CD8-positive, alpha-beta memory T cell (primary cell): ENCODE results near the gene MCAT. TPM values are rescaled to one million over a fixed set of nuclear protein-coding genes. Genes with fewer than 3 reads are reported as not detected.
A peak's percentile ranks its signal among the peaks of the same experiment; 100 is the strongest.

Source experiments
- CTCF ChIA-PET: fragments of 350-600 bp; sonication (Branson Sonifier 250); formaldehyde crosslinking; loops from one replicate; lab custom pipeline; 2021; ENCODE audit warnings: antibody characterized with exemption; lab: Charles Lee
- POLR2A ChIA-PET: fragments of 350-600 bp; sonication (Branson Sonifier 250); formaldehyde crosslinking; loops from one replicate; lab custom pipeline; 2021; ENCODE audit warnings: antibody characterized with exemption; lab: Charles Lee
- DNase-seq, 5 donors: peaks; one replicate each; pipeline versions ENCODE4 v3.0.0 to v3.0.0-alpha.2; 2020 to 2022; ENCODE audit warnings: mixed read lengths in 1 of 5
- H3K27ac ChIP-seq: one replicate; pipeline ENCODE4 v1.7.0; 2013; ENCODE audit warnings: low read depth, mild to moderate bottlenecking, low read length, moderate library complexity
- H3K27me3 ChIP-seq: 2 replicates; pipeline ENCODE4 v1.7.0; 2013; ENCODE audit warnings: low read length, mild to moderate bottlenecking; ENCODE audit not compliant: insufficient read depth, poor library complexity, severe bottlenecking
- H3K36me3 ChIP-seq: 2 replicates; pipeline ENCODE4 v1.7.0; 2013; ENCODE audit warnings: mild to moderate bottlenecking, low read length, moderate library complexity; ENCODE audit not compliant: insufficient read depth
- H3K4me1 ChIP-seq: 2 replicates; pipeline ENCODE4 v1.7.0; 2013; ENCODE audit warnings: mild to moderate bottlenecking, low read length, moderate library complexity; ENCODE audit not compliant: insufficient read depth
- H3K4me3 ChIP-seq: 2 replicates; pipeline ENCODE4 v1.7.0; 2013; ENCODE audit warnings: mild to moderate bottlenecking, low read length
- H3K9me3 ChIP-seq: 2 replicates; pipeline ENCODE4 v1.7.0; 2013; ENCODE audit warnings: mild to moderate bottlenecking, low read length
- H3K27ac Mint-ChIP-seq, 8 donors: one replicate each; pipeline ENCODE4 v1.8.0; 2020 to 2021; ENCODE audit warnings: mixed read lengths in 8 of 8, mild to moderate bottlenecking in 6 of 8, inconsistent platforms in 3 of 8, moderate library complexity in 3 of 8
- H3K27me3 Mint-ChIP-seq, 2 donors: one replicate each; pipeline ENCODE4 v1.8.0; 2020 to 2021; ENCODE audit warnings: mixed read lengths in 2 of 2, mild to moderate bottlenecking in 1 of 2, moderate library complexity in 1 of 2
- H3K36me3 Mint-ChIP-seq, 3 donors: one replicate each; pipeline ENCODE4 v1.8.0; 2020 to 2021; ENCODE audit warnings: mixed read lengths in 3 of 3, inconsistent platforms in 1 of 3, mild to moderate bottlenecking in 1 of 3
- H3K4me1 Mint-ChIP-seq, 3 donors: one replicate each; pipeline ENCODE4 v1.8.0; 2020 to 2021; ENCODE audit warnings: mixed read lengths in 3 of 3, inconsistent platforms in 1 of 3, mild to moderate bottlenecking in 1 of 3
- H3K4me3 Mint-ChIP-seq, 7 donors: one replicate each; pipeline ENCODE4 v1.8.0; 2020 to 2021; ENCODE audit warnings: mixed read lengths in 7 of 7, mild to moderate bottlenecking in 6 of 7, moderate library complexity in 4 of 7, inconsistent platforms in 2 of 7
- H3K9me3 Mint-ChIP-seq, 5 donors: one replicate each; pipeline ENCODE4 v1.8.0; 2020 to 2022; ENCODE audit warnings: mixed read lengths in 5 of 5, mild to moderate bottlenecking in 3 of 5, moderate library complexity in 2 of 5, inconsistent platforms in 1 of 5
- polyA plus RNA-seq: library from polyadenylated mRNA; unstranded; fragments of 300-500 nt; fragmentation: Illumina TruSeq; gene quantifications from one replicate; pipeline ENCODE4 v1.2.3, GENCODE V29; 2021
- total RNA-seq, 2 experiments: library from RNA; stranded (reverse); gene quantifications; one replicate each; pipeline ENCODE4 v1.2.3, GENCODE V29; 2021

The MCAT gene
- total and polyA plus RNA-seq, 3 experiments from 2014 or later: 9.7 to 29.3 (median 28.4) TPM

DNA sequence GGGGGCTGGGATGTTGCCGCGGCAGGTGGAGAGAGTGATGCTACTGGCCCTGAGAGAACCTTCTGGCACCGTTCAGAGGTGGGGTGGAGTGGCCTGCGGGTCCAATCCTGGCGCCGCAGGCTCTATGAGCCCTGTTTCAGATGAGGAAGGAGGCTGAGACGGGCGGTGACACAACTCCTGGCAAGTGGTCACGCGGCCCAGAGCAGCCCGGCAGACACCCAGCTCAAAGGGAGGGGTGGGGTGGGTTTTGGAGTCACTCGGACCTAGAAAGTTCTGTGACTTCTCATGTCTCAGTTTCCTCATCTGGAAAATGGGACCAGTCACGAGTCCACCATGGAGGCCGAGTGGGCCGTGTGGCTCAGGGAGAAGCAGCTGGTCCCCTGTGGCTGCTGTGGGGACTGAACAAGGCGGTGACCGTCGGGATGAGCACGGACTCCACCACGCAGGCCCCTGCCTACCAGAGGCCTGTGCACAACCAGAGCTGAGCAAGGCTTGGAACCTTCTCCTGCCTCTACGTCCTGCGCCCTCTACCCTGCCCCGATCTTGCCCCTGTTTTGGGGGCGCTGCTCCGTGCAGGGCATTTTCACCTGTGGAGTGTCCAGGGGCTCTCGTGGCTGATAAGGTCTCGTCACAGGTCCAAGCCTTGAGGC, 11.8 kb upstream of the MCAT start:
- H3K4me3 Mint-ChIP-seq: no peak overlapping the region

DNA sequence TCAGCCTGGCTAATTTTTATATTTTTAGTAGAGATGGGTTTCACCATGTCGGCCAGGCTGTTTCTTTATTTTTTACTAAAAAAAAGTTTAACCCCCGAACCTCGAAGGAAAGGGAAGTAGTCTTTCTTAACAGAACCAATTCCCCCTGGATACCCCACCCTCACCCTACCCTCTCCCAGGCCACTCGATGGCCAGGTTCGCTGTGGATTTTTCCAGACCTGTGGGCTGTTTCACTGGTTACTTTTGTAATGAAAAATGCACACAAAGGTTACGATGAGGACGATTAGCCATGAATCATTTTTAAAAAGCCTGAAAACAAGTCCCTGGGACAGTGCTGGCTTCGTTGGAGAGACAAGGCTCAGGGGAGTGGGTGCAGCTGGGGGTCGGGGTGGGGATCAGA, 10.7 kb upstream of the MCAT start:
- Mint-ChIP-seq H3K27ac (peak overlapping the region in 1 of 8 donors; percentile 36), H3K36me3 (peaks cover 0 to 13% (median 0%) of the 10 kb centered on the region in 3 donors), H3K4me3 (no peak overlapping the region), H3K9me3 (no peaks in the 10 kb centered on the region), H3K4me1 (peaks cover 9 to 49% (median 12%) of the 10 kb centered on the region in 3 donors), H3K27me3 (peaks cover 0 to 1% of the 10 kb centered on the region in 2 donors)
- no peak for DNase-seq
- H3K27ac ChIP-seq: no peak overlapping the region
- POLR2A ChIA-PET: no interaction called here
- peaks cover 12% of the 10 kb centered on the region for H3K4me1 ChIP-seq
- H3K36me3 ChIP-seq: no peaks in the 10 kb centered on the region
- H3K27me3 ChIP-seq: no peaks in the 10 kb centered on the region
- no peaks in the 10 kb centered on the region for H3K9me3 ChIP-seq
- H3K4me3 ChIP-seq: no peak overlapping the region
- CTCF ChIA-PET: no interaction called here

More for the DNA sequence above, 11.8 kb upstream of the MCAT start:
- CTCF ChIA-PET: no interaction called here
- Histone ChIP-seq H3K4me3 (no peak overlapping the region), H3K36me3 (no peaks in the 10 kb centered on the region), H3K27ac (no peak overlapping the region), H3K9me3 (no peaks in the 10 kb centered on the region), H3K4me1 (peaks cover 12% of the 10 kb centered on the region), H3K27me3 (no peaks in the 10 kb centered on the region)
- peaks cover 0 to 15% (median 0%) of the 10 kb centered on the region in 3 donors for H3K36me3 Mint-ChIP-seq
- no peak for DNase-seq
- POLR2A ChIA-PET: no interaction called here
- H3K4me1 Mint-ChIP-seq: peaks cover 9 to 49% (median 12%) of the 10 kb centered on the region in 3 donors
- H3K27me3 Mint-ChIP-seq: peaks cover 0 to 1% of the 10 kb centered on the region in 2 donors
- no peaks in the 10 kb centered on the region for H3K9me3 Mint-ChIP-seq
- peak overlapping the region in 2 of 8 donors; percentile 74 to 83 for H3K27ac Mint-ChIP-seq

DNA sequence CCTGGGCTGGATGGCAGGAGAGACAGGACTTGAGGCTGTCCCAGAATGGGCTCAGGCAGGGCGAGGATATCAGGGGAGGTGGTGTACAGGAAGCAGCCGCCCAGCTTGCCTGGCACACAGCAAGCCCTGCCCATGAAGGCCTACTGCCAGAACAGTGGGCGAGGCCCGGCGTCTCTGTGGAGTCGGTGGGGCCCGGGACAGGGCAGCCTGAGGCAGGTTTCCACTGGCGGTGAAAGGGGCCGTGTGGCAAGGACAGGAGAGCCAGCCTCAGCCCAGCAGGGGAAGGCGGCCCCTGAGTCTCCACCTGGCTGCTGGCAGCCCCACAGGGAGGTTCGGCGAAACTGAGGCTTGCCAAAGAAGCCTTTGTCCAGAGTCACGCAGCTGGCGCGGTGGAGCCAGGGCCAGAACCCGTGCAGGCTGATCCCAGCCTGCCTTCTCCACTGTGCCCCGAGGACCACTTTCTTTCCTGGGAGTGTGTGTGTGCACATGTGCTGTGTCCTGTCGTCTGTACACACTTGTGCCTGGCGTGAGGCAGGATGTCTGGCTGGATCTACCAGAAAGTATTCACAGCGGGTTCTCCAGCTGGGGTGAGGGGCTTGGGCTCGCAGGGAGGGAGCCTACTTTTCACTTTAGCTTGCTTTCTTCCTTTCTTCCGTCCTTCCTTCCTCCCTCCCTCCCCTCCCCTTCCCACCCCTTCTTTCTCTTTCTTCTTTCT, 9.3 kb upstream of the MCAT start:
- no peaks in the 10 kb centered on the region for H3K27me3 ChIP-seq
- H3K27ac ChIP-seq: peak overlapping the region; percentile 64
- H3K4me1 ChIP-seq: peaks cover 12% of the 10 kb centered on the region

GRCh38 chr22:43152003-43152356, 8.8 kb upstream of the MCAT start:
- H3K27ac ChIP-seq: peak overlapping the region; percentile 64
- ChIA-PET POLR2A (interaction anchor here (1.0 kb wide), 1 partner anchor 35 kb away, joined by 3 read pairs; the partner anchor contains the start of gene TTLL12), CTCF (interaction anchor here (1.2 kb wide), 1 partner anchor 36 kb away, joined by 4 read pairs; no protein-coding TSS in a partner anchor)
- peaks cover 12% of the 10 kb centered on the region for H3K4me1 ChIP-seq
- no peak for DNase-seq
- H3K27ac Mint-ChIP-seq: peak overlapping the region; percentile 54 to 93 (median 73)
- H3K4me3 Mint-ChIP-seq: peak overlapping the region; percentile 85 to 92 (median 87)
- no peaks in the 10 kb centered on the region for H3K9me3 Mint-ChIP-seq
- peaks cover 9 to 42% (median 10%) of the 10 kb centered on the region in 3 donors for H3K4me1 Mint-ChIP-seq
- no peaks in the 10 kb centered on the region for H3K27me3 ChIP-seq
- H3K36me3 Mint-ChIP-seq: peaks cover 0 to 8% (median 0%) of the 10 kb centered on the region in 3 donors
- no peaks in the 10 kb centered on the region for H3K36me3 ChIP-seq
- peaks cover 1 to 2% of the 10 kb centered on the region in 2 donors for H3K27me3 Mint-ChIP-seq
- H3K4me3 ChIP-seq: peak overlapping the region; percentile 88
- no peaks in the 10 kb centered on the region for H3K9me3 ChIP-seq

More for the DNA sequence above, 9.3 kb upstream of the MCAT start:
- H3K9me3 Mint-ChIP-seq: no peaks in the 10 kb centered on the region
- H3K4me3 Mint-ChIP-seq: peak overlapping the region; percentile 85 to 92 (median 87)
- POLR2A ChIA-PET: interaction anchor here (1.0 kb wide), 1 partner anchor 35 kb away, joined by 3 read pairs; the partner anchor contains the start of gene TTLL12
- H3K27ac Mint-ChIP-seq: peak overlapping the region; percentile 62 to 93 (median 76)
- peaks cover 0 to 1% of the 10 kb centered on the region in 2 donors for H3K27me3 Mint-ChIP-seq
- CTCF ChIA-PET: interaction anchor here (1.2 kb wide), 1 partner anchor 35 kb away, joined by 4 read pairs; no protein-coding TSS in a partner anchor
- peaks cover 0 to 8% (median 0%) of the 10 kb centered on the region in 3 donors for H3K36me3 Mint-ChIP-seq
- peak; percentile 47 to 78 (median 56) for DNase-seq
- Histone ChIP-seq H3K4me3 (peak overlapping the region; percentile 88), H3K9me3 (no peaks in the 10 kb centered on the region), H3K36me3 (no peaks in the 10 kb centered on the region)
- peaks cover 9 to 42% (median 10%) of the 10 kb centered on the region in 3 donors for H3K4me1 Mint-ChIP-seq

DNA sequence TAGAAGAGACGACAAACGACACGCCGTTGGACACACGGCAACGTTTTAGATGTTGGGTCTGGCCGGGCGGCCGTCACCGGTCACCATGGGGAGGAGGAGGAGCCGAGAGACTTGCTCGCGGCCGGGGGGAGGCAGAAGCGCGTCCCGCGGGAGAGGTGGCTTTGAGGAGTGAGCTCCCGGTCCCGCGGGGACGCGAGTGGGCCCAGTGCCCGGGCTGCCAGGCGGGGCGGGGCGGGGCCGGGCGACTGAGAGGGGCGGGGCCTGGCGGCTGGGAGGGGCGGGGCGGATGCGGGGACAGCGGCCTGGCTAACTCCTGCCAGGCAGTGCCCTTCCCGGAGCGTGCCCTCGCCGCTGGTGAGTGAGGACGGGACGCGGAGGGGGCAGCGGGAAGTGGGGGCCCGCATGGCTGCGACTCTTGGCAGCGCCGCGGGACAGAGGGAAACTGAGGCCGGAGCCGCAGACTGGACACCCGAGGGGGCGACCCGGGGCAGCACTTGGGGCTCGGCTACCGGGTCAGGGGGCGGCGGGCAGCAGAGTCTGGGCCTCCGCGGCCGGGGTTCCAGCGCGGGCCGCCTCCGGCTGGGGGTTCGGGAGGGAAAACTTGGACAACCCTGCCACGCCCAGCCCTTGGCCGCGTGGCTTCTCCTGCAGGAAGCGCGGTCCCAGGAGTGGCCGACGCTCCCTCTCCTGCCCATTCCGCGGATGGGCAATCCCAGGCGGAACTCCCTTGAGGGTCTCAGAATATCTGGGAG, 8.2 kb upstream of the MCAT start, which contains the start of gene TSPO:
Gene TSPO, plus strand, starts transcription at position 309 of the 752 bp plus-strand sequence. CDS start 7,680 bp downstream, outside the sequence.
- peaks cover 1 to 2% of the 10 kb centered on the region in 2 donors for H3K27me3 Mint-ChIP-seq
- H3K27ac ChIP-seq: peak within 1 kb of the TSS; percentile 64
- peak within 1 kb of the TSS; percentile 88 for H3K4me3 ChIP-seq
- H3K27me3 ChIP-seq: no peaks in the 10 kb centered on the region
- H3K36me3 Mint-ChIP-seq: peaks cover 0 to 8% (median 0%) of the 10 kb centered on the region in 3 donors
- peak within 1 kb of the TSS; percentile 62 to 96 (median 91) for H3K27ac Mint-ChIP-seq
- peaks cover 9 to 37% (median 10%) of the 10 kb centered on the region in 3 donors for H3K4me1 Mint-ChIP-seq
- ChIA-PET POLR2A (interaction anchor here (1.0 kb wide), 2 partner anchors 36 kb away, joined by 3 read pairs; partner anchors contain the start of gene TTLL12), CTCF (no interaction called here)
- no peaks in the 10 kb centered on the region for H3K9me3 Mint-ChIP-seq
- no peaks in the 10 kb centered on the region for H3K9me3 ChIP-seq
- H3K4me3 Mint-ChIP-seq: peak within 1 kb of the TSS; percentile 88 to 95 (median 92)
- peaks cover 12% of the 10 kb centered on the region for H3K4me1 ChIP-seq
- no peaks in the 10 kb centered on the region for H3K36me3 ChIP-seq
- peak; percentile 42 to 73 (median 65) for DNase-seq

DNA sequence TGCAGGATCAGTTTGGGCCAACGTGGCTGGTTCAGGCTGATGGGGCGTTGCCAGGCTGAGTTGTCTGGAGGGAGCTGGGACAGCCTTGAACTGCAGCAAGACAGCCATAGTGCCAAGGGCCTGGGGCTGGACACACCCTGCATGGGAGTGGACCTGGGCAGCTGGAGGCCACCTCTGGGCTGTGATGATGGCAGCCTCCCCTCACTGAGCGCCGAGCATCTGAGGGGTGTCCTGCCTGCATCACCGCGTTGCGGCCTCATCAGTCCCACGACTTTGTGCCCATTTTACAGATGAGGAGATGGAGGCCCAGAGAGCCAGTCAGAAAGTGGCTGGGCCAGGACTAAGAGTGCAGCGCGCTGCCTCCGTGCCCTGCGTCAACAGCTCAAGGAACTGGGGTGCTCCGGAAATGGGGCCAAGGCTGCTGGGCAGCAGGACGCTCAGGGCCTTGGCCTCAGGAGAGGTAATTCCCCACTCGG, 7.6 kb upstream of the MCAT start:
- H3K27ac Mint-ChIP-seq: peak overlapping the region; percentile 34 to 96 (median 91)
- H3K9me3 Mint-ChIP-seq: no peaks in the 10 kb centered on the region
- Histone ChIP-seq H3K27ac (peak overlapping the region; percentile 33), H3K27me3 (no peaks in the 10 kb centered on the region), H3K36me3 (no peaks in the 10 kb centered on the region), H3K9me3 (no peaks in the 10 kb centered on the region), H3K4me1 (peaks cover 12% of the 10 kb centered on the region), H3K4me3 (peak overlapping the region; percentile 52)
- no peak for DNase-seq
- peaks cover 1 to 2% of the 10 kb centered on the region in 2 donors for H3K27me3 Mint-ChIP-seq
- H3K4me1 Mint-ChIP-seq: peaks cover 9 to 32% (median 10%) of the 10 kb centered on the region in 3 donors
- peak overlapping the region; percentile 86 to 95 (median 92) for H3K4me3 Mint-ChIP-seq
- ChIA-PET POLR2A (interaction anchor here (1.0 kb wide), 1 partner anchor 37 kb away, joined by 3 read pairs; no protein-coding TSS in a partner anchor), CTCF (no interaction called here)
- peaks cover 0 to 8% (median 0%) of the 10 kb centered on the region in 3 donors for H3K36me3 Mint-ChIP-seq

DNA sequence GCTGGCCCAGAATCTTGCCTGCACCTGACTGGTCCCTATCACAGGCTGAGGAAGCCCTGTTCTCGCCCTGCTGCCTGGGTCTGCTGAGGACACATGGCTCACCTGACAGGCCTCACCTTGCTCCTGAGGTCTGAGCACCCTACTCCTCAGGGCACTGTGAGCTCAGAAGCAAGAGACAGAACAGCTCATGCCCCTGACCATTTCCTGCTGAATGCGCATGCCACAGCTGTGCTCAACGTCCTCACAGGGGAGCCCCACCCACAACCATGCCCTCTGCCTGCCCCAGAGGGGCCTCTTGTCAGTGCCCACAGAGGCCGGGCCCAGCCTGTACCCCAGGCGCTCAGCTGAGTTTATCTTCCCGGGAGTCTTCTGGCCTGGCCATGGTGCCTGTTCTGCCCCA, 5.4 kb upstream of the MCAT start:
- Mint-ChIP-seq H3K9me3 (no peaks in the 10 kb centered on the region), H3K4me3 (peak overlapping the region in 3 of 7 donors; percentile 53 to 81 (median 58)), H3K27ac (peak overlapping the region in 1 of 8 donors; percentile 17), H3K27me3 (peaks cover 1 to 2% of the 10 kb centered on the region in 2 donors), H3K4me1 (peaks cover 10 to 27% (median 14%) of the 10 kb centered on the region in 3 donors), H3K36me3 (peaks cover 0 to 4% (median 0%) of the 10 kb centered on the region in 3 donors)
- Histone ChIP-seq H3K4me1 (peaks cover 16% of the 10 kb centered on the region), H3K27ac (no peak overlapping the region), H3K27me3 (no peaks in the 10 kb centered on the region), H3K36me3 (no peaks in the 10 kb centered on the region), H3K4me3 (no peak overlapping the region), H3K9me3 (no peaks in the 10 kb centered on the region)
- ChIA-PET CTCF (no interaction called here), POLR2A (no interaction called here)
- DNase-seq: no peak
